ENCODE measurements around the gene TRPV6. TPM values are rescaled to one million over a fixed set of nuclear protein-coding genes. Genes with fewer than 3 reads are reported as not detected.
A peak's percentile ranks its signal among the peaks of the same experiment; 100 is the strongest.

Gene TRPV6
- total RNA-seq, 6 experiments from 2014 or later, result 0.06 to 1.5 (median 0.75) TPM

- H3K4me3 ChIP-seq, result no peak overlapping the region
- TF ChIP-seq POLR2A (IDR thresholded peaks at IDR 0.05), result no peak
- TF ChIP-seq CTCF (IDR thresholded peaks at IDR 0.05), result no peak
- WGBS (ENCODE audit: insufficient coverage, low coverage, low lambda C conversion rate, missing lambda C conversion rate), result 25% methylated on average over 3 of the region's 3 CpGs
- intact Hi-C loops (cut with DNase I), result no loop called here
- no peaks in the 10 kb centered on the region for H3K9me3 ChIP-seq
- no peaks in the 10 kb centered on the region for H3K36me3 ChIP-seq
- DNase-seq, result no peak
- no peak overlapping the region for H3K27ac ChIP-seq
- no peaks in the 10 kb centered on the region for H3K27me3 ChIP-seq
- H3K4me1 ChIP-seq, result no peaks in the 10 kb centered on the region
- no peak for ATAC-seq
These were observed 50.1 kb downstream of the TRPV6 start for GRCh38 chr7:142835487-142835886.

- no peak for TF ChIP-seq POLR2A (IDR thresholded peaks at IDR 0.05)
- WGBS (ENCODE audit: insufficient coverage, low coverage, low lambda C conversion rate, missing lambda C conversion rate), result 45% methylated on average over 6 of the region's 6 CpGs
- intact Hi-C loops (cut with DNase I), result no loop called here
These were observed 52.1 kb downstream of the TRPV6 start for GRCh38 chr7:142833174-142834048.

GRCh38 chr7:142832417-142832816 is 53.1 kb downstream of the TRPV6 start:
- Histone ChIP-seq H3K4me1 (no peaks in the 10 kb centered on the region), H3K4me3 (no peak overlapping the region), H3K9me3 (no peaks in the 10 kb centered on the region), H3K27me3 (no peaks in the 10 kb centered on the region), H3K27ac (no peak overlapping the region), H3K36me3 (no peaks in the 10 kb centered on the region)
- TF ChIP-seq POLR2A (IDR thresholded peaks at IDR 0.05), result no peak
- TF ChIP-seq CTCF (IDR thresholded peaks at IDR 0.05), result no peak
- intact Hi-C loops (cut with DNase I), result no loop called here
- DNase-seq (no peak), ATAC-seq (no peak)
- 47% methylated on average over 2 of the region's 2 CpGs for WGBS (ENCODE audit: insufficient coverage, low coverage, low lambda C conversion rate, missing lambda C conversion rate)

More at GRCh38 chr7:142833174-142834048, 52.1 kb downstream of the TRPV6 start:
- Histone ChIP-seq H3K9me3 (no peaks in the 10 kb centered on the region), H3K4me1 (no peaks in the 10 kb centered on the region), H3K27ac (no peak overlapping the region), H3K27me3 (no peaks in the 10 kb centered on the region), H3K4me3 (no peak overlapping the region), H3K36me3 (no peaks in the 10 kb centered on the region)
- peak in 1 of 4 donors; percentile 34 for ATAC-seq
- no peak for DNase-seq

- Histone ChIP-seq H3K36me3 (no peaks in the 10 kb centered on the region), H3K27me3 (peaks cover 0 to 4% of the 10 kb centered on the region in 2 donors), H3K4me1 (no peaks in the 10 kb centered on the region), H3K4me3 (no peak overlapping the region), H3K9me3 (no peaks in the 10 kb centered on the region), H3K27ac (no peak overlapping the region)
- ATAC-seq, result no peak
- no peak for DNase-seq
- TF ChIP-seq POLR2A (IDR thresholded peaks at IDR 0.05) (no peak), CTCF (IDR thresholded peaks at IDR 0.05) (no peak)
- intact Hi-C loops (cut with DNase I), result no loop called here
- 25% methylated on average over 1 of the region's 1 CpG for WGBS (ENCODE audit: insufficient coverage, low coverage, low lambda C conversion rate, missing lambda C conversion rate)
These were observed 57.5 kb downstream of the TRPV6 start for GRCh38 chr7:142827951-142828500.

- Histone ChIP-seq H3K27ac (no peak overlapping the region), H3K4me3 (no peak overlapping the region), H3K9me3 (no peaks in the 10 kb centered on the region), H3K4me1 (no peaks in the 10 kb centered on the region), H3K36me3 (no peaks in the 10 kb centered on the region), H3K27me3 (peaks cover 0 to 4% of the 10 kb centered on the region in 2 donors)
- 0% methylated on average over 1 of the region's 1 CpG for WGBS (ENCODE audit: insufficient coverage, low coverage, low lambda C conversion rate, missing lambda C conversion rate)
- intact Hi-C loops (cut with DNase I), result no loop called here
- TF ChIP-seq POLR2A (IDR thresholded peaks at IDR 0.05) (no peak), CTCF (IDR thresholded peaks at IDR 0.05) (no peak)
- no peak for ATAC-seq
- DNase-seq, result no peak
These were observed 62.8 kb downstream of the TRPV6 start for GRCh38 chr7:142822714-142823113.
